HEK293 (cell line): ENCODE data around the gene WIPI1.

ENCODE experiments used
- CTCF ChIA-PET: fragments of 350-600 bp; formaldehyde crosslinking; extraction: SDS; loops from one replicate; lab custom pipeline; 2021; ENCODE audit warnings: antibody characterized with exemption; lab: Yijun Ruan, JAX
- POLR2A ChIA-PET: fragments of 300-600 bp; formaldehyde crosslinking; extraction: SDS; loops from one replicate; lab custom pipeline; 2020; ENCODE audit warnings: antibody characterized with exemption, inconsistent platforms; lab: Yijun Ruan, JAX
- H3K27ac ChIP-seq: fragments of 200-500 bp; sonication (Bioruptor generic); 2 replicates; pipeline ENCODE4 v1.5.1; 2014; ENCODE audit warnings: low read depth, low read length, control low read depth, inconsistent platforms; ENCODE audit errors: extremely low read depth
- H3K36me3 ChIP-seq, 2 experiments: fragments of 200-500 bp in 1 of 2; sonication (Bioruptor generic) in 1 of 2; 1 replicate in 1 of 2; 2 replicates in 1 of 2; pipeline ENCODE4 v1.5.1; 2014 to 2017; ENCODE audit warnings: inconsistent platforms in 2 of 2, low read length in 2 of 2; ENCODE audit not compliant: control insufficient read depth in 2 of 2, insufficient read depth in 1 of 2
- H3K4me1 ChIP-seq: fragments of 200-500 bp; sonication (Bioruptor generic); 2 replicates; pipeline ENCODE4 v1.5.1; 2014; ENCODE audit warnings: mild to moderate bottlenecking, low read length, inconsistent platforms; ENCODE audit not compliant: control insufficient read depth, insufficient read depth
- H3K4me3 ChIP-seq: 2 replicates; pipeline ENCODE4 v1.5.1; 2011; ENCODE audit warnings: low read depth, mild to moderate bottlenecking, control low read depth, low read length, moderate library complexity
- H3K9me3 ChIP-seq: fragments of 200-500 bp; sonication (Bioruptor generic); 2 replicates; pipeline ENCODE4 v1.5.1; 2014; ENCODE audit warnings: low read depth, low read length, inconsistent platforms; ENCODE audit not compliant: control insufficient read depth, insufficient read depth
- HOXC10 ChIP-seq: sonication (generic); formaldehyde crosslinking; IDR thresholded peaks from 2 replicates; pipeline ENCODE4 v1.8.1; 2023; ENCODE audit warnings: mild to moderate bottlenecking, missing genetic modification reagents
- MEIS1 ChIP-seq: sonication (generic); formaldehyde crosslinking; IDR thresholded peaks from 2 replicates; pipeline ENCODE4 v1.8.1; 2022; ENCODE audit warnings: missing genetic modification reagents, mild to moderate bottlenecking, borderline replicate concordance
- PATZ1 ChIP-seq: fragments of 450-650 bp; formaldehyde crosslinking; IDR thresholded peaks from 2 replicates; pipeline ENCODE4 v1.5.1; 2016; ENCODE audit warnings: missing biosample characterization, missing genetic modification characterization
- SETDB1 ChIP-seq: IDR thresholded peaks from one replicate; pipeline ENCODE4 v1.6.1; 2017; ENCODE audit warnings: mild to moderate bottlenecking, low read length, moderate library complexity, mixed read lengths; ENCODE audit not compliant: insufficient read length
- SP2 ChIP-seq: fragments of 450-650 bp; formaldehyde crosslinking; IDR thresholded peaks from 2 replicates; pipeline ENCODE4 v1.5.1; 2016; ENCODE audit warnings: missing biosample characterization, missing genetic modification characterization
- TSHZ1 ChIP-seq: fragments of 450-650 bp; formaldehyde crosslinking; IDR thresholded peaks from 2 replicates; pipeline ENCODE4 v1.5.1; 2016; ENCODE audit warnings: missing biosample characterization, missing genetic modification characterization, borderline replicate concordance
- ZBTB11 ChIP-seq: fragments of 450-650 bp; formaldehyde crosslinking; conservative IDR thresholded peaks from 2 replicates; pipeline ENCODE4 v1.5.1; 2016; ENCODE audit warnings: low read depth, missing biosample characterization, missing genetic modification characterization
- ZBTB21 ChIP-seq: fragments of 450-650 bp; formaldehyde crosslinking; IDR thresholded peaks from 2 replicates; pipeline ENCODE4 v1.5.1; 2017; ENCODE audit warnings: missing biosample characterization, missing genetic modification characterization
- ZFHX2 ChIP-seq: fragments of 450-650 bp; formaldehyde crosslinking; conservative IDR thresholded peaks from 2 replicates; pipeline ENCODE4 v1.5.1; 2016; ENCODE audit warnings: missing biosample characterization, missing genetic modification characterization
- ZNF214 ChIP-seq: fragments of 450-650 bp; formaldehyde crosslinking; IDR thresholded peaks from 2 replicates; pipeline ENCODE4 v1.5.1; 2017; ENCODE audit warnings: missing biosample characterization, mild to moderate bottlenecking, missing genetic modification characterization, borderline replicate concordance
- ZNF433 ChIP-seq: fragments of 450-650 bp; formaldehyde crosslinking; IDR thresholded peaks from 2 replicates; pipeline ENCODE4 v1.5.1; 2016; ENCODE audit warnings: missing biosample characterization, missing genetic modification characterization, low read depth
- ZNF529 ChIP-seq: fragments of 450-650 bp; formaldehyde crosslinking; IDR thresholded peaks from 2 replicates; pipeline ENCODE4 v1.5.1; 2017; ENCODE audit warnings: missing genetic modification characterization, missing biosample characterization; ENCODE audit not compliant: insufficient replicate concordance
- ZNF530 ChIP-seq: fragments of 450-650 bp; formaldehyde crosslinking; IDR thresholded peaks from 2 replicates; pipeline ENCODE4 v1.5.1; 2016; ENCODE audit warnings: low read depth, missing biosample characterization, missing genetic modification characterization
- ZNF654 ChIP-seq: fragments of 450-650 bp; formaldehyde crosslinking; IDR thresholded peaks from 2 replicates; pipeline ENCODE4 v1.5.1; 2016; ENCODE audit warnings: low read depth, missing biosample characterization, missing genetic modification characterization

WIPI1 gene

GRCh38 chr17:68435361-68435760 is 21.9 kb downstream of the WIPI1 start:
- H3K36me3 ChIP-seq = peaks cover 4 to 7% of the 10 kb centered on the region in 2 experiments; a peak in 2 of 3 replicates
- POLR2A ChIA-PET = no interaction called here
- TF ChIP-seq MEIS1 (CRISPR knock-in tag) = no peak

GRCh38 chr17:68433911-68434508 is 23.3 kb downstream of the WIPI1 start:
- peaks cover 5 to 7% of the 10 kb centered on the region in 2 experiments; a peak in 2 of 3 replicates for H3K36me3 ChIP-seq
- POLR2A ChIA-PET = no interaction called here
- TF ChIP-seq PATZ1 (tag by site-specific recombination) = no peak
- TF ChIP-seq MEIS1 (CRISPR knock-in tag) = no peak
- TF ChIP-seq, all 188 proteins: peak for 0
- H3K27ac ChIP-seq = no peak overlapping the region
- no peaks in the 10 kb centered on the region for H3K9me3 ChIP-seq
- 0 out of 2 replicates have a peak, but pooled peaks cover 2% of the 10 kb centered on the region for H3K4me1 ChIP-seq
- no peak overlapping the region for H3K4me3 ChIP-seq
- CTCF ChIA-PET = interaction anchor here (1.6 to 5.7 kb wide), 6 partner anchors 26 to 261 kb away, joined by 3 to 67 read pairs (median 22); no protein-coding TSS in a partner anchor

More at GRCh38 chr17:68435361-68435760, 21.9 kb downstream of the WIPI1 start:
- no peaks in the 10 kb centered on the region for H3K9me3 ChIP-seq
- H3K27ac ChIP-seq = no peak overlapping the region
- CTCF ChIA-PET = interaction anchor here (0.6 to 5.7 kb wide), 23 partner anchors 9 to 262 kb away, joined by 3 to 67 read pairs (median 4); partner anchors contain the start of gene PRKAR1A
- 0 out of 2 replicates have a peak, but pooled peaks cover 2% of the 10 kb centered on the region for H3K4me1 ChIP-seq
- H3K4me3 ChIP-seq = no peak overlapping the region

- H3K4me1 ChIP-seq = 0 out of 2 replicates have a peak, but pooled peaks cover 2% of the 10 kb centered on the region
- H3K4me3 ChIP-seq = no peak overlapping the region
- H3K36me3 ChIP-seq = peaks cover 7 to 11% of the 10 kb centered on the region in 2 experiments; a peak in 2 of 3 replicates
- ChIA-PET POLR2A (no interaction called here), CTCF (interaction anchor here (0.6 to 3.0 kb wide), 7 partner anchors 23 to 169 kb away, joined by 3 to 39 read pairs (median 4); no protein-coding TSS in a partner anchor)
- no peaks in the 10 kb centered on the region for H3K9me3 ChIP-seq
- no peak for TF ChIP-seq SETDB1
- TF ChIP-seq SP2 (tag by site-specific recombination) = no peak
- no peak for TF ChIP-seq ZFHX2
- no peak for TF ChIP-seq ZNF654
- TF ChIP-seq ZBTB11 (tag by site-specific recombination) = no peak
- TF ChIP-seq ZNF529 (tag by site-specific recombination) = no peak
- no peak for TF ChIP-seq TSHZ1 (tag by site-specific recombination)
- no peak for TF ChIP-seq HOXC10 (CRISPR knock-in tag)
- no peak for TF ChIP-seq ZNF214 (tag by site-specific recombination)
- TF ChIP-seq ZNF530 (tag by site-specific recombination) = no peak
- TF ChIP-seq ZBTB21 (tag by site-specific recombination) = no peak
- no peak for TF ChIP-seq ZNF433 (tag by site-specific recombination)
- H3K27ac ChIP-seq = no peak overlapping the region
These were observed 24.1 kb downstream of the WIPI1 start for GRCh38 chr17:68433211-68433610.
